Stimulated activated CD8-positive, alpha-beta memory T cell treated with anti-CD3 and anti-CD28 coated beads, Interleukin-4, amount 100 ng/mL, for 24 hours (primary cell): Measurements from ENCODE around the gene HDAC4.

Source experiments
- DNase-seq: peaks from one replicate; pipeline ENCODE4 v3.0.0-alpha.2; 2020; ENCODE audit warnings: low read depth

The HDAC4 gene

GRCh38 chr2:239220981-239221396 lies 179.8 kb downstream of the HDAC4 start:
- DNase-seq, result no peak

- no peak for DNase-seq
Observed at GRCh38 chr2:239220341-239220740, 180.5 kb downstream of the HDAC4 start.

- peak; percentile 9 for DNase-seq
Observed at GRCh38 chr2:239216614-239217273, 184.1 kb downstream of the HDAC4 start.

- no peak for DNase-seq
Observed at GRCh38 chr2:239215988-239216613, 184.7 kb downstream of the HDAC4 start.

GRCh38 chr2:239215136-239215925 lies 185.5 kb downstream of the HDAC4 start:
- no peak for DNase-seq

- no peak for DNase-seq
Observed at GRCh38 chr2:239214725-239215124, 186.1 kb downstream of the HDAC4 start.

- DNase-seq, result no peak
Observed at GRCh38 chr2:239213643-239214101, 187.1 kb downstream of the HDAC4 start.

- DNase-seq, result no peak
Observed at GRCh38 chr2:239212929-239213642, 187.7 kb downstream of the HDAC4 start.

- no peak for DNase-seq
Observed at GRCh38 chr2:239212121-239212928, 188.5 kb downstream of the HDAC4 start.

GRCh38 chr2:239211396-239212094 lies 189.3 kb downstream of the HDAC4 start:
- no peak for DNase-seq

GRCh38 chr2:239209783-239210182 lies 191.0 kb downstream of the HDAC4 start:
- no peak for DNase-seq

- no peak for DNase-seq
Observed at GRCh38 chr2:239208465-239209180, 192.2 kb downstream of the HDAC4 start.

GRCh38 chr2:239206851-239207250 lies 194.0 kb downstream of the HDAC4 start:
- no peak for DNase-seq

GRCh38 chr2:239206042-239206441 lies 194.8 kb downstream of the HDAC4 start:
- DNase-seq, result no peak

- DNase-seq, result no peak
Observed at GRCh38 chr2:239204876-239205468, 195.8 kb downstream of the HDAC4 start.

- DNase-seq, result no peak
Observed at GRCh38 chr2:239204136-239204875, 196.5 kb downstream of the HDAC4 start.

- no peak for DNase-seq
Observed at GRCh38 chr2:239203443-239204135, 197.2 kb downstream of the HDAC4 start.

GRCh38 chr2:239202836-239203235 lies 198.0 kb downstream of the HDAC4 start:
- DNase-seq, result no peak
